ENCODE data around the gene KRT6C. TPM values are rescaled to one million over a fixed set of nuclear protein-coding genes. Genes with fewer than 3 reads are reported as not detected.

KRT6C gene
- total and polyA plus RNA-seq, 2 experiments from 2014 or later: not detected

DNA sequence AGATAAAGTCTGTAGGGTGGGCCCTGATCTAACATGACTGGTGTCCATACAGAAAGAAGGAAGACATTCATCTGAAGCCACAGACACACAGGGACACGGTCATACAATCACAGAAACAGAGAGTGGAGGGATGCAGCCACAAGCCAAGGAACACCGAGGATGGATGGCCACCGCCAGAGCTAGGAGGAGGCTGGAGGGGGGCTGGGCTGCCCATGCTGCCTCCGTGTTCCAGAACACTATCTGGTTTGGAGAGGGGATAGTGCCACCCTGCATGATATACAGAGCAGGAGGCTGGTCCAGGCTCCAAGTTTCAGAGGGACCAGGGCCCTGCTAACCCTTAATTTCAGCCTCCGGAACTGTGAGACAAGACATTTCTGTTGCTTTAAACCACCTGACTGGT, 48.1 kb downstream of the KRT6C start (continued):
- TF ChIP-seq, protein P1, sequence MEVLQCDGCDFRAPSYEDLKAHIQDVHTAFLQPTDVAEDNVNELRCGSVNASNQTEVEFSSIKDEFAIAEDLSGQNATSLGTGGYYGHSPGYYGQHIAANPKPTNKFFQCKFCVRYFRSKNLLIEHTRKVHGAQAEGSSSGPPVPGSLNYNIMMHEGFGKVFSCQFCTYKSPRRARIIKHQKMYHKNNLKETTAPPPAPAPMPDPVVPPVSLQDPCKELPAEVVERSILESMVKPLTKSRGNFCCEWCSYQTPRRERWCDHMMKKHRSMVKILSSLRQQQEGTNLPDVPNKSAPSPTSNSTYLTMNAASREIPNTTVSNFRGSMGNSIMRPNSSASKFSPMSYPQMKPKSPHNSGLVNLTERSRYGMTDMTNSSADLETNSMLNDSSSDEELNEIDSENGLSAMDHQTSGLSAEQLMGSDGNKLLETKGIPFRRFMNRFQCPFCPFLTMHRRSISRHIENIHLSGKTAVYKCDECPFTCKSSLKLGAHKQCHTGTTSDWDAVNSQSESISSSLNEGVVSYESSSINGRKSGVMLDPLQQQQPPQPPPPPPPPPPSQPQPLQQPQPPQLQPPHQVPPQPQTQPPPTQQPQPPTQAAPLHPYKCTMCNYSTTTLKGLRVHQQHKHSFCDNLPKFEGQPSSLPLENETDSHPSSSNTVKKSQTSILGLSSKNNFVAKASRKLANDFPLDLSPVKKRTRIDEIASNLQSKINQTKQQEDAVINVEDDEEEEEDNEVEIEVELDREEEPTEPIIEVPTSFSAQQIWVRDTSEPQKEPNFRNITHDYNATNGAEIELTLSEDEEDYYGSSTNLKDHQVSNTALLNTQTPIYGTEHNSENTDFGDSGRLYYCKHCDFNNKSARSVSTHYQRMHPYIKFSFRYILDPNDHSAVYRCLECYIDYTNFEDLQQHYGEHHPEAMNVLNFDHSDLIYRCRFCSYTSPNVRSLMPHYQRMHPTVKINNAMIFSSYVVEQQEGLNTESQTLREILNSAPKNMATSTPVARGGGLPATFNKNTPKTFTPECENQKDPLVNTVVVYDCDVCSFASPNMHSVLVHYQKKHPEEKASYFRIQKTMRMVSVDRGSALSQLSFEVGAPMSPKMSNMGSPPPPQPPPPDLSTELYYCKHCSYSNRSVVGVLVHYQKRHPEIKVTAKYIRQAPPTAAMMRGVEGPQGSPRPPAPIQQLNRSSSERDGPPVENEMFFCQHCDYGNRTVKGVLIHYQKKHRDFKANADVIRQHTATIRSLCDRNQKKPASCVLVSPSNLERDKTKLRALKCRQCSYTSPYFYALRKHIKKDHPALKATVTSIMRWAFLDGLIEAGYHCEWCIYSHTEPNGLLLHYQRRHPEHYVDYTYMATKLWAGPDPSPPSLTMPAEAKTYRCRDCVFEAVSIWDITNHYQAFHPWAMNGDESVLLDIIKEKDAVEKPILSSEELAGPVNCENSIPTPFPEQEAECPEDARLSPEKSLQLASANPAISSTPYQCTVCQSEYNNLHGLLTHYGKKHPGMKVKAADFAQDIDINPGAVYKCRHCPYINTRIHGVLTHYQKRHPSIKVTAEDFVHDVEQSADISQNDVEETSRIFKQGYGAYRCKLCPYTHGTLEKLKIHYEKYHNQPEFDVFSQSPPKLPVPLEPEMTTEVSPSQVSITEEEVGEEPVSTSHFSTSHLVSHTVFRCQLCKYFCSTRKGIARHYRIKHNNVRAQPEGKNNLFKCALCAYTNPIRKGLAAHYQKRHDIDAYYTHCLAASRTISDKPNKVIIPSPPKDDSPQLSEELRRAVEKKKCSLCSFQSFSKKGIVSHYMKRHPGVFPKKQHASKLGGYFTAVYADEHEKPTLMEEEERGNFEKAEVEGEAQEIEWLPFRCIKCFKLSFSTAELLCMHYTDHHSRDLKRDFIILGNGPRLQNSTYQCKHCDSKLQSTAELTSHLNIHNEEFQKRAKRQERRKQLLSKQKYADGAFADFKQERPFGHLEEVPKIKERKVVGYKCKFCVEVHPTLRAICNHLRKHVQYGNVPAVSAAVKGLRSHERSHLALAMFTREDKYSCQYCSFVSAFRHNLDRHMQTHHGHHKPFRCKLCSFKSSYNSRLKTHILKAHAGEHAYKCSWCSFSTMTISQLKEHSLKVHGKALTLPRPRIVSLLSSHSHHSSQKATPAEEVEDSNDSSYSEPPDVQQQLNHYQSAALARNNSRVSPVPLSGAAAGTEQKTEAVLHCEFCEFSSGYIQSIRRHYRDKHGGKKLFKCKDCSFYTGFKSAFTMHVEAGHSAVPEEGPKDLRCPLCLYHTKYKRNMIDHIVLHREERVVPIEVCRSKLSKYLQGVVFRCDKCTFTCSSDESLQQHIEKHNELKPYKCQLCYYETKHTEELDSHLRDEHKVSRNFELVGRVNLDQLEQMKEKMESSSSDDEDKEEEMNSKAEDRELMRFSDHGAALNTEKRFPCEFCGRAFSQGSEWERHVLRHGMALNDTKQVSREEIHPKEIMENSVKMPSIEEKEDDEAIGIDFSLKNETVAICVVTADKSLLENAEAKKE (CRISPR knock-in tag; IDR thresholded peaks at IDR 0.05): no peak

DNA sequence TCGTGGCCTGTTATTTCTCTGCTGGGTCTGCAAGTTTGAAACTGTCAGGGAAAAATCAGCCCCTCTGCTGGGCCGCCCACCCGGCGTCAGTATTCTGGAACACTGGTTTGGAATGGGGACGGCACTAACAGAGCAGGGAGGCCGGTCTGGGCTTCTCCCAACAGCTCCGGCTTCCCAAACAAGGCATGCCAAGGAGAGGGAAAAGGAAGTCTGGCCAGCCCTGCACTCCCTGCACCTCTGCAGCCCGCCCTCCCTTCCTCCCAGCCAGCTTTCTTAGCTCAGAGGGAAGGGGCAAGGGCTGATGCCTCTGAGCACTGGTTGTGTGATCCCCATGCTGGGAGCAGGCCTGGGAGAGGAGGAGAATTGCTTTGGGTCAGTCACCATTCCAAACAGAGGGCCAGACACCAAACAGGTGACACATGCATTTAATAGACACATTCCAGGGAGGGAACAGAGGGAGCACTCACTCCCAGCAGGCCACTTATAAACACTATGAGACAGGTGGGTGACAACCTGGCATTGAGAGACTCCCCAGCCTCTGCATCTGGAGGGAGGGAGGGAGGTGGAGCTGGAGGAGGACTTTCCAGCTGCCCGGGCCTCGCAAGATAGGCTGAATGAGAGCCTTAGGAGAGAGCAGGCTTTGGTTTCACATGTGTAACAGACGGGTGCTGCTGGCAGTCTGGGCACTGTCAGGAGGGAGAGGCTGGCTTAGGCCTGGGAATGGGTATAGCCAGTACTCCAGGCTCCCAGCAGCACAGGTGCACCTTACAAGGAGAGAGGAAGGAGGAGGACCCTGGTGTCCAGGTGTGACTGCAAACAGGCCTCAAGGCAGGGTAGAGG, 49.7 kb downstream of the KRT6C start:
- Mint-ChIP-seq H3K4me3 (no peak overlapping the region), H3K27ac (peak overlapping the region; percentile 4; the same call in 1 of the 2 replicates), H3K4me1 (peaks cover 9% of the 10 kb centered on the region), H3K27me3 (ENCODE audit: insufficient read depth, low read depth, poor library complexity) (peaks cover 2% of the 10 kb centered on the region), H3K9me3 (no peaks in the 10 kb centered on the region), H3K36me3 (ENCODE audit: low read depth) (no peaks in the 10 kb centered on the region)
- H3K4me3 ChIP-seq: no peak overlapping the region
- H3K36me3 ChIP-seq (ENCODE audit: insufficient read depth): no peaks in the 10 kb centered on the region
- H3K27ac ChIP-seq (ENCODE audit: low read depth): no peak overlapping the region
- H2AFZ ChIP-seq: 0 out of 2 replicates have a peak overlapping the region, but pooled peaks have one; percentile 28
- no peaks in the 10 kb centered on the region for H3K27me3 ChIP-seq (ENCODE audit: insufficient read depth)
- ATAC-seq: peak; percentile 49
- no peak for TF ChIP-seq EZH2 (IDR thresholded peaks at IDR 0.05; ENCODE audit: low read depth, unreplicated experiment)
- TF ChIP-seq NANOG (IDR thresholded peaks at IDR 0.05; ENCODE audit: borderline replicate concordance): no peak
- TF ChIP-seq, protein P2, sequence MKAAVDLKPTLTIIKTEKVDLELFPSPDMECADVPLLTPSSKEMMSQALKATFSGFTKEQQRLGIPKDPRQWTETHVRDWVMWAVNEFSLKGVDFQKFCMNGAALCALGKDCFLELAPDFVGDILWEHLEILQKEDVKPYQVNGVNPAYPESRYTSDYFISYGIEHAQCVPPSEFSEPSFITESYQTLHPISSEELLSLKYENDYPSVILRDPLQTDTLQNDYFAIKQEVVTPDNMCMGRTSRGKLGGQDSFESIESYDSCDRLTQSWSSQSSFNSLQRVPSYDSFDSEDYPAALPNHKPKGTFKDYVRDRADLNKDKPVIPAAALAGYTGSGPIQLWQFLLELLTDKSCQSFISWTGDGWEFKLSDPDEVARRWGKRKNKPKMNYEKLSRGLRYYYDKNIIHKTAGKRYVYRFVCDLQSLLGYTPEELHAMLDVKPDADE (IDR thresholded peaks at IDR 0.05): no peak
- TF ChIP-seq ZNF331 (CRISPR knock-in tag; IDR thresholded peaks at IDR 0.05; ENCODE audit: low read depth): no peak
- no peaks in the 10 kb centered on the region for H3K4me1 ChIP-seq (ENCODE audit: insufficient read depth)
- no peaks in the 10 kb centered on the region for H3F3A ChIP-seq (replicated peaks; ENCODE audit: low read depth)
- H3K79me2 ChIP-seq (replicated peaks; ENCODE audit: insufficient read depth): no peaks in the 10 kb centered on the region
- DNase-seq (ENCODE audit: low spot score): no peak
- no peaks in the 10 kb centered on the region for H4K20me1 ChIP-seq (replicated peaks; ENCODE audit: insufficient read depth)
- H3K9me2 ChIP-seq (ENCODE audit: insufficient read depth): 0 out of 2 replicates have a peak, but pooled peaks cover 3% of the 10 kb centered on the region
- no peak overlapping the region for H3K4me2 ChIP-seq

Measured in GM23338 (cell line).